ENCODE measurements around the gene CFL1. TPM values are rescaled to one million over a fixed set of nuclear protein-coding genes. Genes with fewer than 3 reads are reported as not detected.

Gene CFL1
- total RNA-seq, result 737 TPM
- polyA plus RNA-seq, result 1,000 to 10,000 TPM; 2,250 to 3,209 (median 2,591) TPM

- Histone ChIP-seq H3K36me3 (ENCODE audit: control insufficient read depth, insufficient read depth, low read length) (peaks cover 43% of the 10 kb centered on the region), H3K27me3 (ENCODE audit: control insufficient read depth, insufficient read depth, low read length) (no peaks in the 10 kb centered on the region), H3K9me3 (ENCODE audit: control insufficient read depth in 2 of 2, low read length in 2 of 2) (no peaks in the 10 kb centered on the region), H3K4me3 (ENCODE audit: low read depth, low read length) (peak within 1 kb of the TSS; percentile 95), H3K4me1 (ENCODE audit: control insufficient read depth, insufficient read depth, low read length, poor library complexity, severe bottlenecking) (peaks cover 74% of the 10 kb centered on the region), H3K27ac (ENCODE audit: insufficient read depth, low read length, poor library complexity, severe bottlenecking) (peak within 1 kb of the TSS; percentile 95)
- H3K27me3 Mint-ChIP-seq, result peaks cover 7% of the 10 kb centered on the region
- peak; percentile 96 to 99 (median 97) for DNase-seq
- peaks cover 3 to 67% (median 44%) of the 10 kb centered on the region in 4 donors for H3K4me1 Mint-ChIP-seq
- peak within 1 kb of the TSS; percentile 94 to 99 (median 96) for H3K4me3 Mint-ChIP-seq
- peak; percentile 73 to 78 for ATAC-seq (ENCODE audit: low read depth in 2 of 2)
- peaks cover 34% of the 10 kb centered on the region for H3K36me3 Mint-ChIP-seq
- peak within 1 kb of the TSS; percentile 86 to 98 (median 96) for H3K27ac Mint-ChIP-seq
- H3K9me3 Mint-ChIP-seq, result peaks cover 0 to 2% (median 0%) of the 10 kb centered on the region in 7 donors
These were observed at the start of gene CFL1 for GRCh38 chr11:65857853-65858680. Gene CFL1 (minus strand): TSS chr11:65858180. CDS start chr11:65858099, 81 bp downstream.

- no peaks in the 10 kb centered on the region for H3K36me3 Mint-ChIP-seq
- Histone ChIP-seq H3K4me1 (ENCODE audit: control insufficient read depth, insufficient read depth, low read length, poor library complexity, severe bottlenecking) (no peaks in the 10 kb centered on the region), H3K27ac (ENCODE audit: insufficient read depth, low read length, poor library complexity, severe bottlenecking) (no peak overlapping the region), H3K9me3 (ENCODE audit: control insufficient read depth in 2 of 2, low read length in 2 of 2) (no peaks in the 10 kb centered on the region), H3K27me3 (ENCODE audit: control insufficient read depth, insufficient read depth, low read length) (peaks cover 9% of the 10 kb centered on the region), H3K4me3 (ENCODE audit: low read depth, low read length) (no peak overlapping the region), H3K36me3 (ENCODE audit: control insufficient read depth, insufficient read depth, low read length) (no peaks in the 10 kb centered on the region)
- H3K27me3 Mint-ChIP-seq, result peaks cover 32% of the 10 kb centered on the region
- H3K9me3 Mint-ChIP-seq, result no peaks in the 10 kb centered on the region
- no peak for DNase-seq
- H3K4me1 Mint-ChIP-seq, result peaks cover 0 to 7% (median 1%) of the 10 kb centered on the region in 4 donors
- H3K4me3 Mint-ChIP-seq, result peak overlapping the region in 1 of 4 donors; percentile 32
- no peak overlapping the region for H3K27ac Mint-ChIP-seq
- no peak for ATAC-seq (ENCODE audit: low read depth in 2 of 2)
These were observed 48.6 kb upstream of the CFL1 start for GRCh38 chr11:65906602-65907001.

- Mint-ChIP-seq H3K4me3 (peak overlapping the region in 2 of 4 donors; percentile 1 to 39), H3K27ac (peak overlapping the region in 1 of 3 donors; percentile 56), H3K36me3 (no peaks in the 10 kb centered on the region), H3K4me1 (peaks cover 0 to 10% (median 5%) of the 10 kb centered on the region in 4 donors), H3K27me3 (peaks cover 35% of the 10 kb centered on the region), H3K9me3 (peaks cover 0 to 1% (median 0%) of the 10 kb centered on the region in 7 donors)
- H3K27ac ChIP-seq (ENCODE audit: insufficient read depth, low read length, poor library complexity, severe bottlenecking), result no peak overlapping the region
- H3K9me3 ChIP-seq (ENCODE audit: control insufficient read depth in 2 of 2, low read length in 2 of 2), result no peaks in the 10 kb centered on the region
- H3K4me1 ChIP-seq (ENCODE audit: control insufficient read depth, insufficient read depth, low read length, poor library complexity, severe bottlenecking), result peaks cover 22% of the 10 kb centered on the region
- H3K27me3 ChIP-seq (ENCODE audit: control insufficient read depth, insufficient read depth, low read length), result peaks cover 9% of the 10 kb centered on the region
- no peaks in the 10 kb centered on the region for H3K36me3 ChIP-seq (ENCODE audit: control insufficient read depth, insufficient read depth, low read length)
- DNase-seq (no peak), ATAC-seq (ENCODE audit: low read depth in 2 of 2) (no peak)
- no peak overlapping the region for H3K4me3 ChIP-seq (ENCODE audit: low read depth, low read length)
These were observed 45.7 kb upstream of the CFL1 start for GRCh38 chr11:65903715-65904114.

GRCh38 chr11:65903068-65903481 is 45.1 kb upstream of the CFL1 start:
- Histone ChIP-seq H3K4me3 (ENCODE audit: low read depth, low read length) (no peak overlapping the region), H3K27ac (ENCODE audit: insufficient read depth, low read length, poor library complexity, severe bottlenecking) (no peak overlapping the region), H3K27me3 (ENCODE audit: control insufficient read depth, insufficient read depth, low read length) (peaks cover 9% of the 10 kb centered on the region), H3K36me3 (ENCODE audit: control insufficient read depth, insufficient read depth, low read length) (no peaks in the 10 kb centered on the region), H3K9me3 (ENCODE audit: control insufficient read depth in 2 of 2, low read length in 2 of 2) (no peaks in the 10 kb centered on the region), H3K4me1 (ENCODE audit: control insufficient read depth, insufficient read depth, low read length, poor library complexity, severe bottlenecking) (peaks cover 22% of the 10 kb centered on the region)
- Mint-ChIP-seq H3K36me3 (no peaks in the 10 kb centered on the region), H3K4me1 (peaks cover 0 to 12% (median 5%) of the 10 kb centered on the region in 4 donors), H3K4me3 (peak overlapping the region in 1 of 4 donors; percentile 72), H3K27ac (no peak overlapping the region), H3K27me3 (peaks cover 32% of the 10 kb centered on the region), H3K9me3 (peaks cover 0 to 2% (median 0%) of the 10 kb centered on the region in 7 donors)
- DNase-seq, result no peak
- ATAC-seq (ENCODE audit: low read depth in 2 of 2), result no peak

- peak overlapping the region; percentile 41 for H3K27ac ChIP-seq (ENCODE audit: insufficient read depth, low read length, poor library complexity, severe bottlenecking)
- H3K4me1 ChIP-seq (ENCODE audit: control insufficient read depth, insufficient read depth, low read length, poor library complexity, severe bottlenecking), result peaks cover 22% of the 10 kb centered on the region
These were observed 42.9 kb upstream of the CFL1 start for GRCh38 chr11:65900899-65901180.

GRCh38 chr11:65900125-65900898 is 42.3 kb upstream of the CFL1 start, which contains the start of gene FOSL1:
Gene FOSL1 (minus strand): TSS chr11:65900388. CDS start chr11:65900339, 49 bp downstream.
- Histone ChIP-seq H3K4me1 (ENCODE audit: control insufficient read depth, insufficient read depth, low read length, poor library complexity, severe bottlenecking) (peaks cover 22% of the 10 kb centered on the region), H3K9me3 (ENCODE audit: control insufficient read depth in 2 of 2, low read length in 2 of 2) (no peaks in the 10 kb centered on the region), H3K27me3 (ENCODE audit: control insufficient read depth, insufficient read depth, low read length) (peaks cover 3% of the 10 kb centered on the region), H3K4me3 (ENCODE audit: low read depth, low read length) (peak within 1 kb of the TSS; percentile 41), H3K27ac (ENCODE audit: insufficient read depth, low read length, poor library complexity, severe bottlenecking) (peak within 1 kb of the TSS; percentile 41), H3K36me3 (ENCODE audit: control insufficient read depth, insufficient read depth, low read length) (no peaks in the 10 kb centered on the region)
- Mint-ChIP-seq H3K27ac (peak within 1 kb of the TSS in 2 of 3 donors; percentile 77 to 81), H3K27me3 (peaks cover 29% of the 10 kb centered on the region), H3K9me3 (peaks cover 0 to 2% (median 0%) of the 10 kb centered on the region in 7 donors), H3K4me3 (peak within 1 kb of the TSS; percentile 21 to 78 (median 74)), H3K4me1 (peaks cover 0 to 19% (median 5%) of the 10 kb centered on the region in 4 donors), H3K36me3 (no peaks in the 10 kb centered on the region)
- ATAC-seq (ENCODE audit: low read depth in 2 of 2) (peak; percentile 91 to 94), DNase-seq (peak; percentile 89 to 93 (median 93))

More at GRCh38 chr11:65900899-65901180, 42.9 kb upstream of the CFL1 start:
- H3K4me3 ChIP-seq (ENCODE audit: low read depth, low read length), result peak overlapping the region; percentile 41
- Mint-ChIP-seq H3K4me1 (peaks cover 0 to 19% (median 5%) of the 10 kb centered on the region in 4 donors), H3K27ac (peak overlapping the region in 2 of 3 donors; percentile 77 to 81), H3K36me3 (no peaks in the 10 kb centered on the region), H3K4me3 (peak overlapping the region; percentile 21 to 78 (median 74)), H3K9me3 (peaks cover 0 to 2% (median 0%) of the 10 kb centered on the region in 7 donors), H3K27me3 (peaks cover 29% of the 10 kb centered on the region)
- no peaks in the 10 kb centered on the region for H3K9me3 ChIP-seq (ENCODE audit: control insufficient read depth in 2 of 2, low read length in 2 of 2)
- H3K27me3 ChIP-seq (ENCODE audit: control insufficient read depth, insufficient read depth, low read length), result peaks cover 3% of the 10 kb centered on the region
- no peak for ATAC-seq (ENCODE audit: low read depth in 2 of 2)
- no peak for DNase-seq
- H3K36me3 ChIP-seq (ENCODE audit: control insufficient read depth, insufficient read depth, low read length), result no peaks in the 10 kb centered on the region

GRCh38 chr11:65899356-65900124 is 41.6 kb upstream of the CFL1 start:
- Histone ChIP-seq H3K36me3 (ENCODE audit: control insufficient read depth, insufficient read depth, low read length) (no peaks in the 10 kb centered on the region), H3K4me3 (ENCODE audit: low read depth, low read length) (no peak overlapping the region), H3K27ac (ENCODE audit: insufficient read depth, low read length, poor library complexity, severe bottlenecking) (peak overlapping the region; percentile 33), H3K27me3 (ENCODE audit: control insufficient read depth, insufficient read depth, low read length) (peaks cover 3% of the 10 kb centered on the region), H3K4me1 (ENCODE audit: control insufficient read depth, insufficient read depth, low read length, poor library complexity, severe bottlenecking) (peaks cover 22% of the 10 kb centered on the region), H3K9me3 (ENCODE audit: control insufficient read depth in 2 of 2, low read length in 2 of 2) (no peaks in the 10 kb centered on the region)
- peaks cover 29% of the 10 kb centered on the region for H3K27me3 Mint-ChIP-seq
- ATAC-seq (ENCODE audit: low read depth in 2 of 2) (no peak), DNase-seq (peak in 2 of 3 donors; percentile 51 to 63)
- no peaks in the 10 kb centered on the region for H3K36me3 Mint-ChIP-seq
- H3K27ac Mint-ChIP-seq, result no peak overlapping the region
- peaks cover 0 to 19% (median 5%) of the 10 kb centered on the region in 4 donors for H3K4me1 Mint-ChIP-seq
- peaks cover 0 to 2% (median 0%) of the 10 kb centered on the region in 7 donors for H3K9me3 Mint-ChIP-seq
- H3K4me3 Mint-ChIP-seq, result peak overlapping the region in 2 of 4 donors; percentile 32 to 71
